Stimulated activated CD4-positive, alpha-beta T cell treated with anti-CD3 and anti-CD28 coated beads, Interleukin-4, amount 100 ng/mL, for 1 hour (primary cell): ENCODE measurements around the gene ZSCAN18.

ENCODE experiments used
- DNase-seq: peaks from one replicate; pipeline ENCODE4 v3.0.0-alpha.2; 2020

The ZSCAN18 gene

DNA sequence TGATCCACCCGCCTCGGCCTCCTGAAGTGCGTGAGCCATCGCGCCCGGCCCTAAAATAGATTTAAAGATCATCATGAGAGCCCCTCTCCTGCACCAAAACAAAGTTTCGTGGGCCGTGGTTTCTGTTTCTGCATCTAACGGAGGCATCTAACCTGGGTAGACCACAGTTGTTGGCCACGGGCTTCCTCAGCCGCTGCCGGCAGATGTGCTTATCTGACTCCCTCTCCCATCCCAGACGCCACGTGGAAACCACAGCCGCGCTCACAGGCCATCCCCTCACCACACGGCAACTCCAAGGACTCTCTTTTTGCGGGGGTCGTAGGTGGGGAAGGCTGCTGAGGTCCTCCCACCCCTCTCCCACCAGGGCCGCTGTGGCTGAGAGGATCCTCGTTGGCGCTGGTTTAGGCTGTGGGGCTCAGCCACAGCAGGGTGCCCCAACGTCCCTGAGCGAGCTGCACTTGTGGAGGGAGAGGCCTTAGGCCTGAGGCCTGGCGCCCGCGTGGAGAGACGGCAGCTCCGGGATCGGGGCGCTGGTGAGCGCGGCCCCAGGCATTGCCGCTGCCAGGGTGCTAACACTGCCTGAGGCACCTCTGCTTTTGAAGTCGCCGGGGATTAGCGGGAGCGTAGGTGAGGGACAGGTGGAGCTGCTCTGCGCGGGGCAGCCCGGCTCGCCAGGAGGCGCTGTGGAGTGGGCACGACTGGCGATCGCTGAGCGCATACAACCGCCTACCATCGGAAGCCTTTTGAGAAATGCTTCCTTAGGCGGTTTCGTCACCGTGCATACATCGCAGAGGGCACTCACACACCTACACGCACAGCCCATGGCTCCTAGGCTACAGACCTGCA is 55.3 kb downstream of the ZSCAN18 start:
- no peak for DNase-seq

DNA sequence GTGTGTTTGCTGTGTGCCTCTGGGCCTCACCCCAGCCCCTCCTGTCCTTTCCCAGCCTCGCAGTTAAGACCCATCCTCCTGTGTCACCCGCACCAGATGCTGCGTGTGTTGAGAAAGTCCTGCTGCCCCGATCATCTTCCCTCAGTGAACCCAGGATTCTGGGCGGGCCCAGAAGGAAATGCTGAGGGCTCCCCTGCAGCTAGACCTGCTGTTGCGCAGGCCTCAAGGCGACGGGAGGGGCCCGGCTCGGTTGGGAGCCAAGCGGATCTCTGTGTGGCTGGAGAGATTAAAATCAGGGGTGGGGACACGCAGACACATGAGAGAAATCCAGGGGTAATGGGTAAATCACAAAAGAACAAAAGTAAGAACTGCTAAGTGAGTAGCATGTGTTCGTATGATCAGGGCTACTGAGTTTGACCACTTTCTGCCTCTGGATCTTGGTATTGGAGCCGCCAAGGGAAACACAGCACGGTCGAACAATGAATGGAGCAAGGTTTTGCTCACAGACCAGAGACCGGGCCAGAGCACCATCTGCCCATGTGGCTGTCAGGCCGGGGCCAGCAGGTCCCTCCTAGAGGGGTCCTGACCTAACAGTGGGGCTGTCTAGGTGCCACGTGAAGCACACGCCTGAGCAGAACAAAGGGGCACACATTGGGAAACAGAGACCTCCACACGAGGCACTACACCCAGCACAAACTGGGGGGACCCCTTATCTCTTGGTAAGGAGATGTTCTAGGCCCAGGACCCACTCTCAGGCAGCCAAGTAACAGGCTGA is 57.1 kb downstream of the ZSCAN18 start:
- no peak for DNase-seq

DNA sequence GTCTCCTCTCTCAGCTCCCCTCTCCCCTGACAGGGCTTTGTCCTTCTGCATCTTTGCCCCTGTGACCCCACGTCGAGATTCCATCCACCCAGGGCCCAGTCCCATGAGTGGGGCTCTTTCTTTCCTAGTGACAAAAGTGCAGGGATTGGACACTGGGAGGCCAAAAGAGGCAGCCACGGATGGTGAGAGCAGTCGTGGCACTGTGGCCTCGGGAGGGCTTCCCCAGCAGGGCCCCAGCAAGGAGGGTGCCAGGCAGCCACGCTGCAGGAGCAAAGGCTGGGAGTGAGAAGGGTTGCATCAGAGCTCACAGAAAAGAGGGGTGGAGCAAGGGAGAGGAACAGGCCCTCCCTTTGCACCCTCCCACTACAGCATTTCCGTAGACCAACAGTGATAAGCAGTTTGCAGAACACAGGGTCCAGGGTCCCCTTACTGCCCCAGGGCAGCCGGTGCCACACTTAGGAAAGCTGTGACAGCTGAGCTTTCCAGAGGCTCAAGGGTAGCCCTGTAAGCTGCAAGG is 59.3 kb downstream of the ZSCAN18 start:
- DNase-seq = no peak

DNA sequence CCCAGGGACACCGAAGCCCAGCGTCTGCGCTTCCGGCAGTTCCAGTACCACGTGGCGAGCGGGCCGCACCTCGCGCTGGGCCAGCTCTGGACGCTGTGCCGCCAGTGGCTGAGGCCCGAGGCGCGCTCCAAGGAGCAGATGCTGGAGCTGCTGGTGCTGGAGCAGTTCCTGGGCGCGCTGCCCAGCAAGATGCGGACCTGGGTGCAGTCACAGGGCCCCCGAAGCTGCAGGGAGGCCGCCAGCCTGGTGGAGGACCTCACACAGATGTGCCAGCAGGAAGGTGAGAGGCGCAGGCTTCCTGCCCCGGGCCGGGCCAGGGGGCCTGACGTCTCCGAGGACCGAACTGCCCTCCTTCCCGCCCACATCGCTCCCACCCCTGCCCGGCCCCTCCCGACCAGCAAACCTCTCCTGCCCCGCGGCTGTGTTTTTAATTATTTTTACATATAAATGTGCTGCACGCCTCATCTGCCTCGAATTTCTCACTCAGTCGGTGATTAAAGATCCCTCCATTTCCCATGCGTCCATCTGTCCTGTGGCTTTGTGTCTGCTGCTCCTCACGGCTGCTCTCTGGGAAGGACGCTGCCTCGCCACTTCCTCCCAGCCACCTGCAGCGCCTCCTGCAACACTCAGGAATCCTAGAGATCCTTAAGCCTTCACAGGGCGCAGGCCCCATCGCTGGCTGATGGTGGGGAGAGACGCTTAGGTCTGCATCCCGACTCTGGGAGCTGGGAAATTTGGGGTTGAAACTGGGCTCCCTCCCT is 59.9 kb downstream of the ZSCAN18 start:
- no peak for DNase-seq

DNA sequence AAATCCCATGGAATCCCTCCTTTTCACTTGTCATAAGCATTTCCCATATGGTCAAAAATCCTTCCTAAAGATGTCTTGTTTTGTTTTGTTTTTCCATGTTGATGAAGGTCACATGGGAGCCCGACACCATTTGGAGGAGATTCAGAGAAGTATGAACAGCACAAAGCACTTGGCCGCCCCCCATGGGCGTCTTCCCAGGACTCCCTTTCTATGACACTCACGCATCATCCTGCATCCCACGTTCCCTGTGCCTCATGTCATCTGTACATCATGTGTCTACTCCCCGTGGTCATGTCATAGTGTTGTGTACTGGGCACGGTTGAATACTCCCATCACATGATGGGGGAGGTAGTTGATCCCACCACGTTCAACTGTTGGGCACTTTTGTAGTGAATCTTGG is 62.2 kb downstream of the ZSCAN18 start:
- no peak for DNase-seq

DNA sequence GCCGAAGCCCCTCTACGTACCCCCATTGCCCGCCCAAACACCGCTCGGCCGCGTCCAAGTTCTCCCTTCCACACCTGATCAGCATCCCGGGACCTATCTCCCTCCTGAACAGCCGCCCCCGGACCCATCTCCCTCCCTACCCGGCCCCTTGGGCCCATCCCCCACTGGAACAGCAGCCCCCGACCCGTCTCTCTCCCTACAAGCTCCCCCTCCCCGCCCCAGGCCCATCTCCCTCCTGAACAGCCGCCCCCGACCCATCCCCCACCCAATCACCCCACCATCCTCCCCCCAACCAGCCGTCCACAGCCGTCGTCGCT is 63.6 kb downstream of the ZSCAN18 start:
- DNase-seq = no peak
